GM18508 (cell line): ENCODE results near the gene TMEM9.

Experiments
- ATAC-seq: cut with Tn5 transposase; IDR thresholded peaks from one replicate; pipeline ENCODE4 v1.9.1; 2021; ENCODE audit warnings: moderate number of reproducible peaks; ENCODE audit not compliant: insufficient read depth, unreplicated experiment

The TMEM9 gene

GRCh38 chr1:201154389-201155165 is at the start of gene TMEM9:
Gene TMEM9, minus strand, starts transcription at chr1:201154474. Its CDS starts 551 bp downstream, at chr1:201153923.
- ATAC-seq, result peak; percentile 72

DNA sequence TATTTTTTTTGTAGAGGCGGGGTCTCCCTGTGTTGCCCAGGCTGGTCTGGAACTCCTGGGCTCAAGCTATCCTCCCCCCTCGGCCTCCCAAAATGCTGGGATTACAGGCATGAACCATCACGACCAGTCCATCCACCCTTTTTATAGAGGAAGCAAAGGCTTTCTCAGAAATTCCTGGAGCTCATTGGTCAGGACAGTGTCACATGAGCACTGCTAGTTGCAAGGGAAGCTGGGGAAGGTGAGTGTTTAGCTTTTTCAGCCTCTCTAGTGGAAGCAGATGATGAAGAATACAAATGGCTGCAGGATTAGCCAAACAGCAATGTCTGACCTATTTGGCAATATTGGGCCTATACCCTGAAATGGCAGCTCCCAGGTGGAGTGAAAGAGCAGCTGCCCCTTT is 44.3 kb upstream of the TMEM9 start:
- no peak for ATAC-seq

DNA sequence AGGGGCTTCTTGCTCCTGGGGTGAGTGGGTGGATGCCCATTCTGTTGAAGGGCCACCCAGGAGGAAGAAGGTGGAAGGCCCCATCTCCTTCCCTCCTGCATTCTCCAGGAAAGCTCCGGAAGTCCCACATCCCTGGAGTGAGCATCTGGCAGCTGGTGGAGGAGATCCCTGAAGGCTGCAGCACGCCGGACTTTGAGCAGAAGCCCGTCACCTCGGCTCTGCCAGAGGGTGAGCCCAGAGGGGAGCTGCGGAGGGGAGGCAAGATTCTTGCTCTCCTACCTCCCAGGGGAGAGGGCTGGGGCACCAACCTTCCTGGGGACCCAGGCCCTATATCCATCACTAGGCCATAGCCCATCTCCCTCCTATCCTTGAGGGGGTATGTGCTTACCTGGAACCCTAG is 39.8 kb upstream of the TMEM9 start:
- no peak for ATAC-seq

GRCh38 chr1:201192261-201192788 is 38.1 kb upstream of the TMEM9 start:
- ATAC-seq, result no peak

- ATAC-seq, result no peak
Measured at GRCh38 chr1:201191653-201192260, 37.5 kb upstream of the TMEM9 start.

- no peak for ATAC-seq
Measured at GRCh38 chr1:201190624-201191051, 36.4 kb upstream of the TMEM9 start, which contains the start of gene IGFN1. Gene IGFN1, plus strand, starts transcription at chr1:201190824. Its CDS starts 2,470 bp downstream, at chr1:201193294.

- ATAC-seq, result no peak
Measured at GRCh38 chr1:201190005-201190404, 35.7 kb upstream of the TMEM9 start.

GRCh38 chr1:201189085-201189484 is 34.8 kb upstream of the TMEM9 start:
- ATAC-seq, result no peak

DNA sequence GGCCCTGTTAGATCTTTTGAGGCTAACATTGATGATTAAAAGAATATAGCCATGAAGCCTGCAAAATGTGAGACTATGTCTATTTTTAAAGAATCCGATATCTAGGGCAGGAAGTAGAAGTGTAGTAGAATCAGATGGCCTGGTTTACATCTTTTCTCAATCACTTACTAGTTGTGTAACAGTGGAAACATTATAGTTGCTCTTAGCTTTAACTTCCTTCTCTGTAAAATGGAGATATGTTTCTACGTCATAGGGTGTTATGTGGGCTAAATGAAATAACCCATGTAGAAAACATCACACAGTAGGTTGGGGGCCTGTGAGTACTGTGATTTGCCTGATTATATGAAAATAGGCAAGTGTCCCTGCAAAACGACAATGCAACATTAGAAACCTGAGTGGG is 31.9 kb upstream of the TMEM9 start:
- ATAC-seq, result no peak

GRCh38 chr1:201185527-201186128 is 31.4 kb upstream of the TMEM9 start:
- no peak for ATAC-seq

DNA sequence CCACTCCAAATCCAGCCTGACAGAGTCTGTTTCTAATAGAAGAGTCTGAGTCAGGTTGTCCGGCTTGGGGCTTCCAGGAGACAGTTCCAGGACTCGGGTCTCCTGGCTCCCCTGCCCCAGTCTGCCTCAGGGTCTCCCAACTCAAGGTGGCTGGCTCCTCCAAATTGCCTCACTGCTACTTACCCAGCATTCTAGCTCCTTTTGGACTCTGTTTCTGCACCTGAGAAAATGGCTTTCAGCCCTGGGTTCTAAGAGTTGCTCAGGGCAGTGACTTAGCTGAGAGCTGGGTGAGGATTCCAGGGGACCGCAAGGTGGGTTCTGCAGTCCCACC is 30.8 kb upstream of the TMEM9 start:
- ATAC-seq, result no peak

- ATAC-seq, result no peak
Measured at GRCh38 chr1:201184307-201185122, 30.2 kb upstream of the TMEM9 start.

GRCh38 chr1:201183753-201184152 is 29.5 kb upstream of the TMEM9 start:
- ATAC-seq, result no peak

- no peak for ATAC-seq
Measured at GRCh38 chr1:201183209-201183608, 28.9 kb upstream of the TMEM9 start.

- ATAC-seq, result no peak
Measured at GRCh38 chr1:201181726-201182125, 27.5 kb upstream of the TMEM9 start.

GRCh38 chr1:201181323-201181722 is 27.0 kb upstream of the TMEM9 start:
- ATAC-seq, result no peak

DNA sequence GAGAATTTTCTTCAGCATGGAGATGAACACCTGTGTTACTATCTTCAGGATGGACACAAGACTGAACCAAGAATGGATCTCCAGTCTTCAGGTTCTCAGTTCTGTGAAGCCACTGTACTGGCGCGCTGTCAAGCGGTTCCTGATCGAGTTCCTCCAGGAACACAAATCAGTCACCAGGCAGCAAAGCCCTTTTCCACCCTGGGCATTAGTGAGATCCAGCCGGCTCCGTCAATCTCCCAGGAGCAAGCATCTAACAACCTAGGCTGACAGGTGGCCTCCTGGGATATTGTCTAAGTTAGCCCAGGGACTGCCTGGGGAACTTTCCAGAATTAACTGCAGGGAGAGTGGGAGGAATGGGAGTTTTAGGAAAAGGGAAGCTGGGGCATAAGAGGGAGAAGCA is 26.6 kb upstream of the TMEM9 start:
- ATAC-seq, result no peak

DNA sequence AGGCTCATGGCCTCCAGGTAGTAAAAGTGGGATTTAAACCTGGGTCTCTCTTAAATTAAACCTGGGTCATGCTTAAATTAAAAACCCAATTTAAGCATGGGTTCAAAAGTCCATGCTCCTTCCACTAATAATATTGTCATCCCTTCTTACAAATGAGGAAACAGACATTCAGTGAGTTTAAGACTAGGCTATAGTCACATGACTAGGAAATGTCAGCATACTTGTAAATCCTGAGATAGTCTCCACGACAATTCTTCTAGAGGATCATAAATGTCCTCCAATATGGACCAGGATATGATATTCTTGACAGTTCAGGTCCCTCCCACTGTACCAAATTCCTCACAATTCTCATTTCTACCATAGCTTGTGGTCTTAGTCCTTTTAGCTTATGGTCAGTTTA is 25.9 kb upstream of the TMEM9 start:
- ATAC-seq, result no peak

GRCh38 chr1:201178718-201179117 is 24.4 kb upstream of the TMEM9 start:
- ATAC-seq, result no peak

DNA sequence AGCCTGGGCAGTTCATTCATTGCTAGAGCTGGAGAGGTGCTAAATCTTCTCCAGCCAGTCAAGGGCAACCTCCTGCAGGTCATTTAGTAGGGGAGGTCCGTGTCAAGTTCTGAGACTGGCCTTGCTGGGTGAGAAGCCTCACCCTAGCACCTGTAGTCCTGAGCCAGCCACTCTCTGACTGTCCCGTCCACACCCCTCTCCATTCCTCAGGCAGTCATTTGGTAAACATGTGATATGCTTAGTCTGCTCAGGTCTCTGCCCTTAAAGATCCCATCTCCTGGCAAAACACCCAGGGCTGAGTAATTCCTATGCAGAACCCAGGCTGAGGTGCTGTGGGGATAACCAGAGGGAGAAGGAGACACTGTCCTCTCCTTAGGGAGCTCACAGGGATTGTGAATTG is 22.7 kb upstream of the TMEM9 start:
- no peak for ATAC-seq
